Activated T-cell treated with anti-CD3 and anti-CD28 coated beads, Interleukin-2, amount 50 U/mL, for 48 hours (primary cell): ENCODE data around the gene OPRM1.

Experiments used
- DNase-seq, 2 experiments: peaks; one replicate each; pipeline ENCODE4 v3.0.0-alpha.2; 2020

Gene OPRM1

DNA sequence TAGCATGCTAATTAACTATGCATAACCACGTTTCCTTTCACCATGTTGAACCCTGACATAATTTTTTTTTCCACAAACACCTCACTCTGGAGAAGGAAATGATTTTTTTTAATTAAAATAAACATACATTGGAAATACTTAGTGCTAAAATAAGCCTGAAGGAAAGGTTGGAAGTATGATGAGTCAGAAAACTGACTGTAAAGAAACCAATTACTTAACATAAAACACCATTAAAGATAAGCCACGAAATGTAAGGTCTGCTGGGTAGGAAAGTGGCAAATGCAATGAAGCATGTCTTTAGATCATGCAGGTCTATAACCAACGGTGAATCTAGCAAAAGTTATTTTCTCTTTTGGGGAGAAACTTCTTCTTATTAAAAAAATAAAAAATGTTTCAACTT, 47.5 kb downstream of the OPRM1 start:
- no peak for DNase-seq

GRCh38 chr6:154092326-154092962, 53.4 kb downstream of the OPRM1 start:
- no peak for DNase-seq

GRCh38 chr6:154093231-154094044, 54.4 kb downstream of the OPRM1 start:
- no peak for DNase-seq

- DNase-seq = no peak
Measured at GRCh38 chr6:154095571-154095970, 56.5 kb downstream of the OPRM1 start.

DNA sequence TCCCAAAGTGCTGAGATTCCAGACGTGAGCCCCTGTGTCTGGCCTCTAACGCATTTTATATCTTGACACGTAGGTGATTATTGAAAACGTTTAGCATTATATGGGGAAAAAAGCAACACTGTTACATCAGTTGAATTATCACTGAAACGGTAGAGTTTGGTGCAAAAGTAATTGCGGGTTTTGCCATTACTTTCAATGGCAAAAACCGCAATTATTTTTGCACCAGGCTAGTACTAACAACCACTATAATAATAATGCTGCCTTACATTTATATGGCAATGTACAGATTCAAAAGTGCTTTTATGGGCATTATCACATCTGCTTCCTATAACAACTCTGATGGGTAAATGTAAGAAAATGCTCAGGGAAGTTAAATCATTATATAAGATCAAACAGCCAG, 57.3 kb downstream of the OPRM1 start:
- DNase-seq = no peak

- no peak for DNase-seq
Measured at GRCh38 chr6:154096834-154097233, 57.8 kb downstream of the OPRM1 start.

- DNase-seq = no peak
Measured at GRCh38 chr6:154099211-154099610, 60.2 kb downstream of the OPRM1 start.

GRCh38 chr6:154106251-154106650, 67.2 kb downstream of the OPRM1 start:
- DNase-seq = no peak

- DNase-seq = no peak
Measured at GRCh38 chr6:154111025-154111424, 72.0 kb downstream of the OPRM1 start.

DNA sequence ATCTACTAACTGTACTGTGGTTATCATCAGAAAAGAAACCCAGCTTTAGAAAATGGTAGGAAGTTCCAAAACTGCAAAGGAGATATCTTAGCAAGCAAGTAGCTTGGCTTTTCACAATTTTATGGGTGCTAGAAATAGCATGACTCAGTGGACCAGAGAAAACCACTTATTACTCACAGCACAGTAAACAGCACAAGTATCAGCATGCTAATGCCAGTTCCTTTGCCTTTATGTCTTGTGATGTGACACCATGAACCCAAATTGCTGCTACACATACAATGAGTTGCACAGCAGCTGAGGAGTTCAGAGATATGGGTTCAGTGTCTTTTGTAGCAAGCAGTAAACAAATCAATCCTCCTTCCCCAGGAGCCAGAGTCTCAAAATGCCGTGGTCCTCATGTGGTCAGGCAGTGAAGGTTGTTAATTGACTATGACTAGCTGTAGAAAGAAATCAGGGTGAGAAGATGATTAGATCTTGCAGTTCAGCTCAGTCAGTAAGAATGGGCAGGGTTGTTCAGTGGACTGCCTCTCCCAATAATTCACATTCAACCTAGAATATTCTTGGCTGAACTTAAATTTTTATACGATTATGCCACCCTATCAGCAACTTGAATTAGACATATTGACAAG, 73.3 kb downstream of the OPRM1 start:
- DNase-seq = no peak

DNA sequence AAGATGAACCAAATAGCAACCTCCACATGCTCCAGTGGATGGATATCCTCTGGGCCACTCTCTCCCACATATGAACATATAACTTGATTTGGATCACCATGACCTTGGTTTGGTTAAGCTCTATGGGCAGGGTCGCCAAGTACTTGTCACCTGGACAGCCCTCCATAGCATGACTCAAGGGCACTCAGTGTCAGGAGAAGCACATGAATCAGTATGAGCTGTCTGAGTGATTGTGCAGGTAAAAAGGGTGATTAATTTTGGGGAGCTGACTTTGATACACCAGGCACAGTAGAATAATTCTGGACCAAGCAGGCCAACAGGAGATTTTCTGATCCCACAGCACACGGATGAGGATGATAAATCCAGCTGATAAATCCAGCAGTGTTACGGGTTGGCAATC, 74.4 kb downstream of the OPRM1 start:
- no peak for DNase-seq

GRCh38 chr6:154117485-154117884, 78.4 kb downstream of the OPRM1 start:
- DNase-seq = no peak

- DNase-seq = no peak
Measured at GRCh38 chr6:154122195-154122925, 83.3 kb downstream of the OPRM1 start.

DNA sequence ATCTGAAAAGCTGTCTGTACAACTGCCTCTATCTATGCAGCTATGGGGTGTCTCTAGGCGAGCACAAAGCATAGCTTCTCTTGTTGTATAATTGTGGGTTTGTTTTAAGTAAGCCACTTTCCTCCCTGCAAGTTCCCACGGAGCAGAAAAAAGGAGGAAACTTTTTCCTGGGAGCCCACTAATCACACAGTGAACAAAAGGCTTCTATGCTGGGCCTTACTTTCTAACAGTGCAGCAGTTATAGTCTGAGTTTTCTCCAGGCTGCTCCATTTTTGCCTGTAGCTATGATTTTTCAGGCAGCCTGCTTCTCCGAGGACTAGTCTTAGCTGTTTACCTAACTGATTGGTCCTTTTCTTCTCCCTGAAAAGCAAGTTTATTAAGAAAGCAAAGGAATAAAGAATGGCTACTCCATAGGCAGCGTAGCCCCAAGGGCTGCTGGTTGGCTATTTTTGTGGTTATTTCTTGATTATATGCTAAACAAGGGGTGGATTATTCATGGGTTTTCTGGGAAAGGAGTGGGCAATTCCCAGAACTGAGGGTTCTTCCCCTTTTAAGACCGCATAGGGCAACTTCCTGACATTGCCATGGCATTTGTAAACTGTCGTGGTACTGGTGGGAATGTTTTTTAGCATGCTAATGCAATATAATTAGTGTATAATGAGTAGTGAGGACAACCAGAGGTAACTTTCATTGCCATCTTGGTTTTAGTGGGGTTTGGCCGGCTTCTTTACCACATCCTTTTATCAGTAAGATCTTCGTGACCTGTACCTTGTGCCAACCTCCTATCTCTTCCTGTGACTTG, 84.3 kb downstream of the OPRM1 start:
- DNase-seq = no peak

DNA sequence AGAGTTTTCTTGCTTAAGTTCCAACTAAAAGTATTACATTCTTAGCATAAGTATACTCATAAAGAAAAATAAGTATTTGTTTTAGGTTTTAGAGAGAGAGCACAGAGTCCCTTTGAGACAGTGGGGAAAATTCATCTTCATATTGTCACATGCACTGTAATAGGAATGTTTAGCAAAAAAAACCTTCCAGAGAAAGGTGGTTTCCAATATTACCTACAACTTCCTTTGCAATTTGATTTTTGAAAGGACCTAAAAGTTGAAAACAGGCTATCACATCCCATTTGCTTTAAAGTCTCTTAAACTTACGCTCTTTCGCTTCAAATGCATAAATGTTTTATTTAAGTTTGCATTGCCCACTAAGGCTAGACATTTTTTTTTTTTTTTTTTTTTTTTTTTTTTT, 86.4 kb downstream of the OPRM1 start:
- no peak for DNase-seq

- DNase-seq = no peak
Measured at GRCh38 chr6:154127657-154128056, 88.6 kb downstream of the OPRM1 start.

DNA sequence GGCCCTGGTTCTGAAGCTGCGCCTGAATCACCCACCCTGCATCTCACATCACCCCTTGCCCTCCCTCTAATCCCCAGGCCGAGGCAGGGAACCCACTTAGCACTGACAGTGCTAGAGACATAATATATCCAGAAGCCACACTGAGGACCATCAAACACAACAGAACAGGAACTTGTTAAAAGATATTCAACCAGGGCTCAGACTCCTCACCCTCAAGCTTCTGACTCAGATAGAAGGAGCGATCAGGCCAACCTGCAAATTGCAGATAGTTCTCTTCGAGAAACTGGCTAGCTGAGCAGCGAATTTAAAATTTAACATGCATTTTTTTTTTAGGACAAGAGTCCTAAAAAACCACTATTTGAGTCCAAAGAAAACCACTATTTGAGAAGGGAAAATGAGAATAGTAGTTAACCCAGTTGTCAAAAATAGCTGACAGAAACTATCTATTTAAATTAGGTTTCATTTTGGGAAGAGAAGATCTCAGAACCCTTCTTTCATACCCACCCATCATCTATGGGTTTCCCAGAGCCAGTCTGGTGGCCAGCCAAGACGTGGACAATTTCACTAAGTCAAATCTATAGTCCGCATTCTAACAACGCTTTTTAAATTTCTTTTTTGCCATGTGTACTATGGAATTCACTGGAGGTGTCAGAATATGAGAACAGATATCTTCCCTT, 95.6 kb downstream of the OPRM1 start:
- DNase-seq = no peak

GRCh38 chr6:154138793-154139192, 99.8 kb downstream of the OPRM1 start:
- DNase-seq = no peak

GRCh38 chr6:154139892-154140291, 100.9 kb downstream of the OPRM1 start:
- DNase-seq = no peak

- DNase-seq = no peak
Measured at GRCh38 chr6:154140743-154141142, 101.7 kb downstream of the OPRM1 start.

DNA sequence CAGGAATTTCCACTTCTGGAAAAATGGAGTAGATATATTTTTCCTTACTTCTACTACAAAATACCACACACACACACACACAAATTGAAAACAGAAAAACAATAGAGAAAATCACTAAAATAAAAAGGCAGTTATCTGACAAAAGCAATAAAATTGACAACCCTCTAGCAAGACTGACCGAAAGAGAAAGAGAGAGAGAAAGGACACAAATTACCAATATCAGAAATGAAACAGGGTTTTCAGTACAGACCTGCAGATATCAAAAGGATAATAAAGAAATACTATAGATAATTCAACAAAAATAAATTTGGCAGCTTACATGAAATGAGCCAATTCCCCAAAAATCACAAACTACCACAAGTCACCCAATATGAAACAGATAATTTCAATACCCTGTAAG, 104.7 kb downstream of the OPRM1 start:
- no peak for DNase-seq

DNA sequence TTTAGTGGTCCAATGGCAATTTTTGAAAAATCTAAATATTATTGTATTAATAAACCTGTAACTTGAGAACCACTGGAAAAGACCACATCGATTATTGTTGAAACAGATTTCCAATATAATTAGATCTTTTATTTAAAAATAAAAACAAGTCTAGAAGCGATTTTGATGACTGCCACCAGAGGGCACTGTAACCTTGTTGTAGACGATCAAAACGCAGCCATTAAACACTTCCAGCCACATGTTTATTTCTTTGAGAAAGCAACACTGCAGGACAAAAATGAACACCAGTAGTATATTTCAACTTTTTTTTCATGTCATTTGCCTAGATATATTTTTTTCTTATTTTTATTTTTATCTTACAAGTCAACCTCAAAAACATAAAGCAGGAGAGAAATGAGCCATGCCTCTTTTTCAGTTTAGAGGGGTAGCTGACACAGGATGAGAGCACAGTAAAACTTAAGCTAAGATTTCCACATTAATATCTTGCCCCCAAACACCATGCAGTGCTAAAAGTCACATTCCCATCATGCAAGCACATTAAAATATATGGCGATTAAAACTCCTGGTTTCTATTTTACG, 115.4 kb downstream of the OPRM1 start:
- DNase-seq = peak; percentile 63 to 65
